22Rv1 (cell line): Measurements from ENCODE around the gene CFAP20.
"Not testable (repeated sequence)": the region's sequence is repeated elsewhere in the genome, so short reads cannot be mapped to it uniquely, and the experiment has no call there.

Source experiments
- H3K27ac ChIP-seq: fragments of 450-650 bp; 2 replicates; pipeline ENCODE4 v1.5.1; 2017
- CTCF ChIP-seq: fragments of 450-650 bp; IDR thresholded peaks from 2 replicates; pipeline ENCODE4 v1.5.1; 2017; ENCODE audit warnings: mild to moderate bottlenecking
- ZFX ChIP-seq: fragments of 450-650 bp; IDR thresholded peaks from 2 replicates; pipeline ENCODE4 v1.6.1; 2017; ENCODE audit warnings: antibody characterized with exemption, borderline replicate concordance

CFAP20 gene

GRCh38 chr16:58086381-58087208 lies 42.6 kb downstream of the CFAP20 start:
- TF ChIP-seq ZFX, result no peak
- H3K27ac ChIP-seq, result no peak overlapping the region

- TF ChIP-seq ZFX, result no peak
- TF ChIP-seq CTCF, result no peak
- H3K27ac ChIP-seq, result no peak overlapping the region
These were observed 43.5 kb downstream of the CFAP20 start for GRCh38 chr16:58085584-58086251.

- TF ChIP-seq CTCF (no peak), ZFX (no peak)
- no peak overlapping the region for H3K27ac ChIP-seq
These were observed 44.0 kb downstream of the CFAP20 start for GRCh38 chr16:58085171-58085570.

GRCh38 chr16:58084635-58085034 lies 44.5 kb downstream of the CFAP20 start:
- no peak overlapping the region for H3K27ac ChIP-seq
- no peak for TF ChIP-seq CTCF
- no peak for TF ChIP-seq ZFX

GRCh38 chr16:58082381-58082780 lies 46.8 kb downstream of the CFAP20 start:
- TF ChIP-seq ZFX (no peak), CTCF (no peak)
- no peak overlapping the region for H3K27ac ChIP-seq

GRCh38 chr16:58080657-58081056 lies 48.5 kb downstream of the CFAP20 start:
- not testable (repeated sequence) for H3K27ac ChIP-seq

GRCh38 chr16:58077796-58078195 lies 51.4 kb downstream of the CFAP20 start:
- H3K27ac ChIP-seq, result no peak overlapping the region
- TF ChIP-seq CTCF (no peak), ZFX (no peak)

- TF ChIP-seq CTCF, result no peak
- no peak for TF ChIP-seq ZFX
- no peak overlapping the region for H3K27ac ChIP-seq
These were observed 52.7 kb downstream of the CFAP20 start for GRCh38 chr16:58076514-58076913.
